WI38 (cell line): ENCODE results near the gene SNX2.
"Not testable (repeated sequence)": the region's sequence is repeated elsewhere in the genome, so short reads cannot be mapped to it uniquely, and the experiment has no call there.

Source experiments
- H3K4me3 ChIP-seq: 2 replicates; pipeline ENCODE4 v1.5.1; 2011; ENCODE audit warnings: low read depth, mild to moderate bottlenecking, control low read depth, low read length
- TF ChIP-seq, protein P1 (sequence below): IDR thresholded peaks from 2 replicates; pipeline ENCODE4 v1.5.1; 2012; ENCODE audit warnings: low read depth, mild to moderate bottlenecking, control low read depth, low read length

The SNX2 gene

GRCh38 chr5:122847687-122848081 lies 72.8 kb downstream of the SNX2 start:
- TF ChIP-seq, protein P1, sequence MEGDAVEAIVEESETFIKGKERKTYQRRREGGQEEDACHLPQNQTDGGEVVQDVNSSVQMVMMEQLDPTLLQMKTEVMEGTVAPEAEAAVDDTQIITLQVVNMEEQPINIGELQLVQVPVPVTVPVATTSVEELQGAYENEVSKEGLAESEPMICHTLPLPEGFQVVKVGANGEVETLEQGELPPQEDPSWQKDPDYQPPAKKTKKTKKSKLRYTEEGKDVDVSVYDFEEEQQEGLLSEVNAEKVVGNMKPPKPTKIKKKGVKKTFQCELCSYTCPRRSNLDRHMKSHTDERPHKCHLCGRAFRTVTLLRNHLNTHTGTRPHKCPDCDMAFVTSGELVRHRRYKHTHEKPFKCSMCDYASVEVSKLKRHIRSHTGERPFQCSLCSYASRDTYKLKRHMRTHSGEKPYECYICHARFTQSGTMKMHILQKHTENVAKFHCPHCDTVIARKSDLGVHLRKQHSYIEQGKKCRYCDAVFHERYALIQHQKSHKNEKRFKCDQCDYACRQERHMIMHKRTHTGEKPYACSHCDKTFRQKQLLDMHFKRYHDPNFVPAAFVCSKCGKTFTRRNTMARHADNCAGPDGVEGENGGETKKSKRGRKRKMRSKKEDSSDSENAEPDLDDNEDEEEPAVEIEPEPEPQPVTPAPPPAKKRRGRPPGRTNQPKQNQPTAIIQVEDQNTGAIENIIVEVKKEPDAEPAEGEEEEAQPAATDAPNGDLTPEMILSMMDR: no peak
- H3K4me3 ChIP-seq: no peak overlapping the region

- TF ChIP-seq, protein P1: no peak
- H3K4me3 ChIP-seq: no peak overlapping the region
Measured at GRCh38 chr5:122849771-122850170, 74.9 kb downstream of the SNX2 start.

GRCh38 chr5:122857538-122857937 lies 82.7 kb downstream of the SNX2 start:
- not testable (repeated sequence) for H3K4me3 ChIP-seq

GRCh38 chr5:122858451-122858850 lies 83.6 kb downstream of the SNX2 start:
- H3K4me3 ChIP-seq: no peak overlapping the region
- TF ChIP-seq, protein P1: no peak

GRCh38 chr5:122863240-122863639 lies 88.4 kb downstream of the SNX2 start:
- TF ChIP-seq, protein P1: no peak
- no peak overlapping the region for H3K4me3 ChIP-seq

GRCh38 chr5:122863721-122864120 lies 88.8 kb downstream of the SNX2 start:
- H3K4me3 ChIP-seq: no peak overlapping the region
- TF ChIP-seq, protein P1: no peak

GRCh38 chr5:122864400-122864799 lies 89.5 kb downstream of the SNX2 start:
- no peak overlapping the region for H3K4me3 ChIP-seq
- TF ChIP-seq, protein P1: no peak

DNA sequence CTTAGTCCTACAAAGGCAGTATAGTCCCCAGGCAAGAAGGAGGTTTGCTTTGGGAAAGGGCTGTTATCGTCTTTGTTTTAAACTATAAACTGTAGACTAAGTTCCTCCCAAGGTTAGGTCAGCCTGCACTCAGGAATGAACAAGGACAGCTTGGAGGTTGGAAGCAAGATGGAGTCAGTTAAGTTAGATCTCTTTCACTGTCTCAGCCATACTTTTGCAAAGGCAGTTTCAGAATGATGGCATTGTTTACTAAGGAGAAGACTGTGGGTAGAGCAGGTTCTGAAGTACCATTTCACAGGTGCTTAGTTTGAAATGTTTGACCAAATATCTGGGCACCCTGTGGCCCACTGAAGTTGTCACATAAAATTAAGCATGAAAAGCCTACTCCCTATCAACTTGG lies 90.0 kb downstream of the SNX2 start:
- TF ChIP-seq, protein P1: no peak
- no peak overlapping the region for H3K4me3 ChIP-seq
